GM12875 (cell line): Measurements from ENCODE around the gene FUZ.

ENCODE experiments used
- H3K4me3 ChIP-seq: one replicate; pipeline ENCODE4 v1.5.1; 2011; ENCODE audit warnings: low read depth, low read length, control low read depth
- CTCF ChIP-seq: IDR thresholded peaks from 2 replicates; pipeline ENCODE4 v1.5.1; 2011; ENCODE audit warnings: low read depth, mild to moderate bottlenecking, control low read depth, inconsistent platforms, low read length, moderate library complexity, borderline replicate concordance; ENCODE audit not compliant: insufficient read depth

FUZ gene

GRCh38 chr19:49812997-49813861 lies at the start of gene FUZ:
Gene FUZ (minus strand): TSS chr19:49813292. CDS start chr19:49813106, 186 bp downstream.
- TF ChIP-seq CTCF = no peak
- H3K4me3 ChIP-seq = peak within 1 kb of the TSS; percentile 72

- no peak overlapping the region for H3K4me3 ChIP-seq
- TF ChIP-seq CTCF = peak; percentile 43; the same call in 1 of the 2 replicates
These were observed 49.5 kb upstream of the FUZ start for GRCh38 chr19:49862391-49863253.

- TF ChIP-seq CTCF = no peak
- H3K4me3 ChIP-seq = no peak overlapping the region
These were observed 48.7 kb upstream of the FUZ start for GRCh38 chr19:49861541-49862378.

GRCh38 chr19:49861107-49861506 lies 48.0 kb upstream of the FUZ start:
- no peak for TF ChIP-seq CTCF
- H3K4me3 ChIP-seq = no peak overlapping the region

- no peak for TF ChIP-seq CTCF
- no peak overlapping the region for H3K4me3 ChIP-seq
These were observed 47.4 kb upstream of the FUZ start for GRCh38 chr19:49860336-49861102.
